Thyroid gland (tissue), 4 donors: ENCODE measurements around the gene SRRT.

ENCODE experiments used
- CTCF ChIP-seq, 6 experiments: fragments of 200-600 bp in 3 of 6; fragments of 450-650 bp in 3 of 6; sonication (generic) in 3 of 6; IDR thresholded peaks; one replicate each; pipeline ENCODE4 v1.5.1; 2016 to 2019; ENCODE audit warnings: antibody characterized with exemption in 6 of 6, mild to moderate bottlenecking in 2 of 6, inconsistent platforms in 1 of 6, moderate library complexity in 1 of 6
- POLR2A ChIP-seq, 2 donors: fragments of 450-650 bp; IDR thresholded peaks; one replicate each; pipeline ENCODE4 v1.6.1; 2017; ENCODE audit warnings: antibody characterized with exemption in 2 of 2, mild to moderate bottlenecking in 2 of 2, moderate library complexity in 1 of 2

GRCh38 chr7:100887516-100888290, 12.8 kb downstream of the SRRT start:
- no peak for TF ChIP-seq CTCF (IDR thresholded peaks at IDR 0.05)
- no peak for TF ChIP-seq POLR2A (IDR thresholded peaks at IDR 0.05)
